ENCODE measurements around the gene SIRPB1.

Gene SIRPB1

GRCh38 chr20:1630186-1630585, 10.4 kb upstream of the SIRPB1 start:
- no peak for DNase-seq (ENCODE audit: low read depth)
- no peak overlapping the region for H3K4me3 ChIP-seq (replicated peaks; ENCODE audit: low read depth, low read length)
- TF ChIP-seq CTCF (IDR thresholded peaks at IDR 0.05; ENCODE audit: low read length, missing control alignments), result no peak

GRCh38 chr20:1629321-1629720, 9.5 kb upstream of the SIRPB1 start:
- DNase-seq (ENCODE audit: low read depth), result no peak
- no peak for TF ChIP-seq CTCF (IDR thresholded peaks at IDR 0.05; ENCODE audit: low read length, missing control alignments)
- no peak overlapping the region for H3K4me3 ChIP-seq (replicated peaks; ENCODE audit: low read depth, low read length)

- H3K4me3 ChIP-seq (replicated peaks; ENCODE audit: low read depth, low read length), result no peak overlapping the region
- TF ChIP-seq CTCF (IDR thresholded peaks at IDR 0.05; ENCODE audit: low read length, missing control alignments), result no peak
- DNase-seq (ENCODE audit: low read depth), result no peak
Measured at GRCh38 chr20:1628621-1629020, 8.8 kb upstream of the SIRPB1 start.

- DNase-seq (ENCODE audit: low read depth), result no peak
- H3K4me3 ChIP-seq (replicated peaks; ENCODE audit: low read depth, low read length), result no peak overlapping the region
- no peak for TF ChIP-seq CTCF (IDR thresholded peaks at IDR 0.05; ENCODE audit: low read length, missing control alignments)
Measured at GRCh38 chr20:1627200-1627550, 7.4 kb upstream of the SIRPB1 start.

GRCh38 chr20:1626528-1627199, 6.9 kb upstream of the SIRPB1 start:
- no peak overlapping the region for H3K4me3 ChIP-seq (replicated peaks; ENCODE audit: low read depth, low read length)
- TF ChIP-seq CTCF (IDR thresholded peaks at IDR 0.05; ENCODE audit: low read length, missing control alignments), result no peak
- no peak for DNase-seq (ENCODE audit: low read depth)

GRCh38 chr20:1625083-1625690, 5.4 kb upstream of the SIRPB1 start:
- no peak for TF ChIP-seq CTCF (IDR thresholded peaks at IDR 0.05; ENCODE audit: low read length, missing control alignments)
- DNase-seq (ENCODE audit: low read depth), result no peak
- no peak overlapping the region for H3K4me3 ChIP-seq (replicated peaks; ENCODE audit: low read depth, low read length)
